Keratinocyte (primary cell): ENCODE data around the gene CAPN2. TPM values are rescaled to one million over a fixed set of nuclear protein-coding genes. Genes with fewer than 3 reads are reported as not detected.

Experiments used
- DNase-seq: peaks from one replicate; pipeline ENCODE4 v3.0.0-alpha.2; 2011; ENCODE audit warnings: low read depth, missing footprints, low spot score
- FAIRE-seq: peaks from 2 replicates; lab custom pipeline; 2011; peaks lifted over from hg19 to GRCh38; lab: Jason Lieb, UNC
- H2AFZ ChIP-seq: 2 replicates; pipeline ENCODE4 v1.6.0; 2012; ENCODE audit warnings: low read length, control low read depth, inconsistent platforms; ENCODE audit not compliant: control insufficient read depth
- H3K27ac ChIP-seq: 2 replicates; pipeline ENCODE4 v1.5.1; 2011; ENCODE audit warnings: low read length; ENCODE audit not compliant: control insufficient read depth, insufficient read depth
- H3K27me3 ChIP-seq: 3 replicates; pipeline ENCODE4 v1.6.0; 2011; ENCODE audit warnings: low read length; ENCODE audit not compliant: control insufficient read depth, insufficient read depth; ENCODE audit errors: extremely low read depth
- H3K36me3 ChIP-seq, 2 experiments: 2 replicates in 1 of 2; 3 replicates in 1 of 2; pipeline ENCODE4 v1.5.1; 2011; ENCODE audit warnings: low read length in 2 of 2, mild to moderate bottlenecking in 1 of 2; ENCODE audit not compliant: control insufficient read depth in 2 of 2, insufficient read depth in 2 of 2; ENCODE audit errors: extremely low read depth in 1 of 2
- H3K4me1 ChIP-seq: 3 replicates; pipeline ENCODE4 v1.5.1; 2011; ENCODE audit warnings: low read length; ENCODE audit not compliant: control insufficient read depth, insufficient read depth; ENCODE audit errors: extremely low read depth
- H3K4me2 ChIP-seq: 3 replicates; pipeline ENCODE4 v1.6.0; 2011; ENCODE audit warnings: low read depth, low read length; ENCODE audit not compliant: control insufficient read depth, insufficient read depth; ENCODE audit errors: extremely low read depth
- H3K4me3 ChIP-seq, 3 experiments: fragments of 200-600 bp in 1 of 3; sonication (generic) in 1 of 3; 2 replicates in 2 of 3; 3 replicates in 1 of 3; pipeline ENCODE4 v1.5.1; 2011 to 2016; ENCODE audit warnings: low read length in 3 of 3, mild to moderate bottlenecking in 3 of 3, control low read depth in 2 of 3, inconsistent platforms in 1 of 3, low read depth in 1 of 3, mixed read lengths in 1 of 3, mixed run types in 1 of 3, moderate library complexity in 1 of 3; ENCODE audit not compliant: control insufficient read depth in 2 of 3, insufficient read depth in 2 of 3; ENCODE audit errors: extremely low read depth in 1 of 3
- H3K79me2 ChIP-seq: 2 replicates; pipeline ENCODE4 v1.6.0; 2012; ENCODE audit warnings: low read length; ENCODE audit not compliant: control insufficient read depth, insufficient read depth
- H3K9ac ChIP-seq: 3 replicates; pipeline ENCODE4 v1.6.0; 2011; ENCODE audit warnings: low read length; ENCODE audit not compliant: control insufficient read depth, insufficient read depth; ENCODE audit errors: extremely low read depth
- H3K9me1 ChIP-seq: 3 replicates; pipeline ENCODE4 v1.6.0; 2011; ENCODE audit warnings: low read length; ENCODE audit not compliant: control insufficient read depth, insufficient read depth; ENCODE audit errors: extremely low read depth
- H3K9me3 ChIP-seq: 2 replicates; pipeline ENCODE4 v1.5.1; 2012; ENCODE audit warnings: low read depth, low read length; ENCODE audit not compliant: control insufficient read depth
- H4K20me1 ChIP-seq: 3 replicates; pipeline ENCODE4 v1.6.0; 2011; ENCODE audit warnings: low read length; ENCODE audit not compliant: control insufficient read depth, insufficient read depth; ENCODE audit errors: extremely low read depth
- EZH2 ChIP-seq: IDR thresholded peaks from one replicate; pipeline ENCODE4 v1.6.1; 2012; ENCODE audit warnings: inconsistent platforms, mild to moderate bottlenecking, low read length, moderate library complexity
- dilution Hi-C: fragments of 300-500 bp; cut with MboI; formaldehyde crosslinking; loops from one replicate; pipeline ENCODE4 v1.7.0; 2020; ENCODE audit warnings: low sequenced_read_pairs; ENCODE audit not compliant: extremely low pct_ligation_motif_present
- polyA plus RNA-seq, 5 experiments: library from polyadenylated mRNA; depleted of rRNA in 3 of 5; stranded (reverse) in 3 of 5; stranded (forward) in 1 of 5; unstranded in 1 of 5; fragments of >200 nt; gene quantifications; 1 replicate in 1 of 5; 2 replicates in 3 of 5; 3 replicates in 1 of 5; pipeline versions ENCODE4 v1.2.1 to v1.2.3, GENCODE V29; 2011 to 2012; ENCODE audit warnings: missing spikeins in 2 of 5, low read depth in 1 of 5, low replicate concordance in 1 of 5
- TF ChIP-seq, protein P1 (sequence below), 3 experiments: IDR thresholded peaks in 1 of 3; conservative IDR thresholded peaks in 1 of 3; optimal IDR thresholded peaks in 1 of 3; 2 replicates in 2 of 3; 3 replicates in 1 of 3; pipeline versions ENCODE3 to v1.5.1; 2011; ENCODE audit warnings: low read length in 3 of 3, mild to moderate bottlenecking in 3 of 3, moderate library complexity in 2 of 3, control low read depth in 1 of 3, inconsistent platforms in 1 of 3; ENCODE audit not compliant: insufficient read depth in 2 of 3; ENCODE audit errors: extremely low read depth in 1 of 3

CAPN2 gene
- polyA plus RNA-seq, 1 donor (not counting 4 experiments of a cell fraction or from before 2014, with no cell fraction given) = 366 TPM

DNA sequence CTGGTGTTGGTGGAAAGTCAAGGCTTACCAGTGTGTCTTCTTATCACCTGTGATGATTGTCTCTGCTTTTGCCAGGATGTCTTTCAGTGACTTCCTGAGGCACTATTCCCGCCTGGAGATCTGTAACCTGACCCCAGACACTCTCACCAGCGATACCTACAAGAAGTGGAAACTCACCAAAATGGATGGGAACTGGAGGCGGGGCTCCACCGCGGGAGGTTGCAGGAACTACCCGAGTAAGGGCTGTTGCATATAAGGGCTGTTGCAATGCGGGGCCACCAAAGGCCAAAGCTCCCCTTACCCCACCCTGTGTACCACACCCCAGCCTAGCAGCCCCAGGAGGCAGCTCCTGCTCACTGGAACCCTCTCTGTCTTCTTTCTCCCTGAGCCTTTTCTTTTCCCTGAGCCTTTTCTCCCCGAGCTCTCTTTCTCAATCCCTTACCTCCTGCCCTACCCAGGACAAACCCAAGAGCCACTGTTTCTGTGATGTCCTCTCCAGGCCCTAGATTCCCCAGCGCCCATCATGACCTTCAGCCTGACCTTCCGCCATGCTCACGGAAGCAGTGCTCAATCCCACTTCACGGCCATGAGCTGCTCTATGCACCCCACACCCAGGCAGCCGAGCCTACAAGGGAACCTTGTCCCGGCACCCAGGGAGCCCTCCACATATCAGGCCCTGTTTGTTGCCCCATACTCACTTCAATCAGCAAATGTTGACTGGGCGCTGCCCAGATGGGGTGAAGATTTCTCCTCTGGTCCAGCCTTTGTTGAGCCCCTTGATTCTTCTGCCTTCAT lies 40.6 kb downstream of the CAPN2 start:
- dilution Hi-C loops = no loop called here

DNA sequence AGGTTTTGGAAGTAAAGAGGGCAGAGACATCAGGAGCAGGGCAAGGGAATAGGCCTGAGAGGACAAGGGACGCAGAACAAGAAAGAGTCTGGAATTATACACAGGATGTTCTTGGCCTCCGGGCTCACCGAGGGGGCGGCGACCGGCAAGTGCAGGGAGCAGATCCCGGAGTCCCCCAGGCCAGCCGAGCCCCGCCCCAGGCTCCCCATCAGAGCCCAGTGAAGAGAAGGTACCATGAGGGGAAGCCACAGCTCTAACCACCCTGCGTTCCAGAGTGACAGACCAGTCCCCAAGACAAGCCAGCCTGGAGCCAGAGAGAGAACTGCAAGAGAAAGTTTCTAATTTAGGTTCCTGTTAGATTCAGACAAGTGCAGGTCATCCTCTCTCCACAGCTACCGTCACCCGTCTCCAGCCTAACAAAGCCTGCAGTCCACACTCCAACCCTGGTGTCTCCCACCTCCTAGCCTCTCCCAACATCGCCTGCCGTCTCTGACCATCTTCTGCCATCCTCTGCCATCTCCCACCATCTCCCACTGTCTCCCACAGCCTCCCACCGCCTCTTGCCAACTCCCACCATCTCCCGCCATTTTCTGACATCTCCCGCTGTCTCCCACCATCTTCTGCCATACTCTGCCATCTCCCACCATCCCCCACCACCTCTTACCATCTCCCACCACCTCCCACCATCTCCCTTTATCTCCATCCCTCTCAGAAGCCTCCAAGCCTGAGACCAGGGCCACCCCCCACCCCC lies 42.5 kb downstream of the CAPN2 start:
- H3K9me1 ChIP-seq = no peaks in the 10 kb centered on the region
- dilution Hi-C loops = no loop called here
- DNase-seq (no peak), FAIRE-seq (no peak)
- no peak overlapping the region for H3K4me2 ChIP-seq
- no peak for TF ChIP-seq EZH2
- TF ChIP-seq, protein P1, sequence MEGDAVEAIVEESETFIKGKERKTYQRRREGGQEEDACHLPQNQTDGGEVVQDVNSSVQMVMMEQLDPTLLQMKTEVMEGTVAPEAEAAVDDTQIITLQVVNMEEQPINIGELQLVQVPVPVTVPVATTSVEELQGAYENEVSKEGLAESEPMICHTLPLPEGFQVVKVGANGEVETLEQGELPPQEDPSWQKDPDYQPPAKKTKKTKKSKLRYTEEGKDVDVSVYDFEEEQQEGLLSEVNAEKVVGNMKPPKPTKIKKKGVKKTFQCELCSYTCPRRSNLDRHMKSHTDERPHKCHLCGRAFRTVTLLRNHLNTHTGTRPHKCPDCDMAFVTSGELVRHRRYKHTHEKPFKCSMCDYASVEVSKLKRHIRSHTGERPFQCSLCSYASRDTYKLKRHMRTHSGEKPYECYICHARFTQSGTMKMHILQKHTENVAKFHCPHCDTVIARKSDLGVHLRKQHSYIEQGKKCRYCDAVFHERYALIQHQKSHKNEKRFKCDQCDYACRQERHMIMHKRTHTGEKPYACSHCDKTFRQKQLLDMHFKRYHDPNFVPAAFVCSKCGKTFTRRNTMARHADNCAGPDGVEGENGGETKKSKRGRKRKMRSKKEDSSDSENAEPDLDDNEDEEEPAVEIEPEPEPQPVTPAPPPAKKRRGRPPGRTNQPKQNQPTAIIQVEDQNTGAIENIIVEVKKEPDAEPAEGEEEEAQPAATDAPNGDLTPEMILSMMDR (optimal IDR thresholded peaks at IDR 0.05 in 1 of 3, IDR thresholded peaks at IDR 0.05 in 1 of 3, conservative IDR thresholded peaks at IDR 0.05 in 1 of 3; ENCODE audit: extremely low read depth in 1 of 3, insufficient read depth in 2 of 3, low read length in 3 of 3) = no peak
- H3K9ac ChIP-seq = no peak overlapping the region
- H3K4me1 ChIP-seq = no peaks in the 10 kb centered on the region
- no peak overlapping the region for H3K4me3 ChIP-seq
- peaks cover 5% of the 10 kb centered on the region for H3K79me2 ChIP-seq
- no peak overlapping the region for H3K27ac ChIP-seq
- no peaks in the 10 kb centered on the region for H4K20me1 ChIP-seq
- no peaks in the 10 kb centered on the region for H3K27me3 ChIP-seq
- H3K9me3 ChIP-seq = no peaks in the 10 kb centered on the region
- no peak overlapping the region for H2AFZ ChIP-seq
- H3K36me3 ChIP-seq = peaks cover 76 to 80% of the 10 kb centered on the region in 2 experiments

More for the DNA sequence above, 40.6 kb downstream of the CAPN2 start:
- peaks cover 5% of the 10 kb centered on the region for H3K79me2 ChIP-seq
- no peaks in the 10 kb centered on the region for H3K9me3 ChIP-seq
- no peak overlapping the region for H3K4me3 ChIP-seq
- no peaks in the 10 kb centered on the region for H3K27me3 ChIP-seq
- no peak for FAIRE-seq
- H3K9me1 ChIP-seq = no peaks in the 10 kb centered on the region
- H3K9ac ChIP-seq = no peak overlapping the region
- H3K36me3 ChIP-seq = peaks cover 67 to 88% of the 10 kb centered on the region in 2 experiments
- H3K4me2 ChIP-seq = no peak overlapping the region
- TF ChIP-seq, protein P1 (optimal IDR thresholded peaks at IDR 0.05 in 1 of 3, IDR thresholded peaks at IDR 0.05 in 1 of 3, conservative IDR thresholded peaks at IDR 0.05 in 1 of 3; ENCODE audit: extremely low read depth in 1 of 3, insufficient read depth in 2 of 3, low read length in 3 of 3) = no peak
- TF ChIP-seq EZH2 = no peak
- peaks cover 4% of the 10 kb centered on the region for H3K4me1 ChIP-seq
- no peak for DNase-seq
- no peak overlapping the region for H3K27ac ChIP-seq
- no peaks in the 10 kb centered on the region for H4K20me1 ChIP-seq
- H2AFZ ChIP-seq = no peak overlapping the region
